Naive B cell (primary cell): ENCODE data around the gene BCL10. TPM values are rescaled to one million over a fixed set of nuclear protein-coding genes. Genes with fewer than 3 reads are reported as not detected.
A peak's percentile ranks its signal among the peaks of the same experiment; 100 is the strongest.

ENCODE experiments used
- ATAC-seq, 2 donors: fragments of 150-1000 bp; cut with Tn5 transposase; 2 replicates each; pipeline ENCODE4 v1.10.0; 2021; ENCODE audit warnings: low read depth in 2 of 2, mild to moderate bottlenecking in 2 of 2, moderate library complexity in 2 of 2
- DNase-seq: peaks from one replicate; pipeline ENCODE4 v3.0.0; 2022
- H3K27ac Mint-ChIP-seq, 6 donors: one replicate each; pipeline ENCODE4 v1.8.0; 2020 to 2022; ENCODE audit warnings: mild to moderate bottlenecking in 6 of 6, mixed read lengths in 6 of 6, moderate library complexity in 5 of 6, inconsistent platforms in 2 of 6
- H3K27me3 Mint-ChIP-seq, 3 donors: one replicate each; pipeline ENCODE4 v1.8.0; 2021 to 2022; ENCODE audit warnings: mixed read lengths in 3 of 3, mild to moderate bottlenecking in 1 of 3
- H3K36me3 Mint-ChIP-seq, 2 donors: one replicate each; pipeline ENCODE4 v1.8.0; 2020 to 2022; ENCODE audit warnings: mixed read lengths in 2 of 2, inconsistent platforms in 1 of 2, mild to moderate bottlenecking in 1 of 2
- H3K4me1 Mint-ChIP-seq, 3 donors: one replicate each; pipeline ENCODE4 v1.8.0; 2020 to 2022; ENCODE audit warnings: mixed read lengths in 3 of 3, inconsistent platforms in 1 of 3, mild to moderate bottlenecking in 1 of 3, moderate library complexity in 1 of 3
- H3K4me3 Mint-ChIP-seq, 8 donors: one replicate each; pipeline ENCODE4 v1.8.0; 2020 to 2022; ENCODE audit warnings: mild to moderate bottlenecking in 8 of 8, mixed read lengths in 8 of 8, moderate library complexity in 8 of 8, inconsistent platforms in 2 of 8
- H3K9me3 Mint-ChIP-seq, 7 donors: one replicate each; pipeline ENCODE4 v1.8.0; 2020 to 2022; ENCODE audit warnings: mixed read lengths in 7 of 7, mild to moderate bottlenecking in 5 of 7, inconsistent platforms in 2 of 7, moderate library complexity in 1 of 7
- polyA plus RNA-seq, 6 donors: library from polyadenylated mRNA; unstranded; fragments of 300-500 nt; fragmentation: Illumina TruSeq; gene quantifications; one replicate each; pipeline ENCODE4 v1.2.3, GENCODE V29; 2021; ENCODE audit warnings: low read depth in 6 of 6

Gene BCL10
- polyA plus RNA-seq, 6 donors from 2014 or later = 48.6 to 83.4 (median 62.4) TPM

GRCh38 chr1:85220756-85221201 is 55.7 kb downstream of the BCL10 start:
- Mint-ChIP-seq H3K4me1 (no peaks in the 10 kb centered on the region), H3K27ac (no peak overlapping the region), H3K27me3 (peaks cover 13 to 42% (median 23%) of the 10 kb centered on the region in 3 donors), H3K9me3 (peaks cover 0 to 6% (median 0%) of the 10 kb centered on the region in 7 donors), H3K4me3 (no peak overlapping the region), H3K36me3 (peaks cover 0 to 6% of the 10 kb centered on the region in 2 donors)
- ATAC-seq = no peak
- DNase-seq = no peak

- H3K4me3 Mint-ChIP-seq = no peak overlapping the region
- ATAC-seq = no peak
- no peak overlapping the region for H3K27ac Mint-ChIP-seq
- H3K4me1 Mint-ChIP-seq = no peaks in the 10 kb centered on the region
- H3K27me3 Mint-ChIP-seq = peaks cover 13 to 49% (median 23%) of the 10 kb centered on the region in 3 donors
- DNase-seq = no peak
- peaks cover 0 to 6% (median 0%) of the 10 kb centered on the region in 7 donors for H3K9me3 Mint-ChIP-seq
- H3K36me3 Mint-ChIP-seq = peaks cover 0 to 6% of the 10 kb centered on the region in 2 donors
These were observed 56.4 kb downstream of the BCL10 start for GRCh38 chr1:85219853-85220610.

GRCh38 chr1:85216697-85217096 is 59.7 kb downstream of the BCL10 start:
- ATAC-seq (no peak), DNase-seq (no peak)
- peaks cover 24 to 50% (median 29%) of the 10 kb centered on the region in 3 donors for H3K27me3 Mint-ChIP-seq
- H3K36me3 Mint-ChIP-seq = peaks cover 0 to 6% of the 10 kb centered on the region in 2 donors
- peak overlapping the region in 1 of 8 donors; percentile 54 for H3K4me3 Mint-ChIP-seq
- peaks cover 0 to 6% (median 0%) of the 10 kb centered on the region in 7 donors for H3K9me3 Mint-ChIP-seq
- no peaks in the 10 kb centered on the region for H3K4me1 Mint-ChIP-seq
- H3K27ac Mint-ChIP-seq = no peak overlapping the region

Other genes starting within 250 kb of the BCL10 start
- not detected for gene MCOLN3, start 228.1 kb downstream of the BCL10 start, polyA plus RNA-seq
- under 1 TPM in 5 of 6 donors, not detected in 1; 0.18 to 0.70 (median 0.36) TPM for gene SYDE2, start 75.6 kb downstream of the BCL10 start, polyA plus RNA-seq
- gene C1orf52, start 17.0 kb downstream of the BCL10 start, polyA plus RNA-seq = 10 to 100 TPM; 23.3 to 33.6 (median 27.0) TPM
- under 1 TPM in 4 of 6 donors, not detected in 2; 0.07 to 0.40 (median 0.18) TPM for gene DDAH1, start 188.5 kb upstream of the BCL10 start, polyA plus RNA-seq